Stimulated activated CD4-positive, alpha-beta T cell treated with anti-CD3 and anti-CD28 coated beads, TNF-alpha, amount 100 ng/mL, for 4 hours (primary cell): Measurements from ENCODE around the gene MRPL19.

Experiments
- DNase-seq, 3 experiments: peaks; one replicate each; pipeline ENCODE4 v3.0.0-alpha.2; 2020; ENCODE audit warnings: low read depth in 3 of 3

The MRPL19 gene

GRCh38 chr2:75736276-75736675 lies 89.7 kb downstream of the MRPL19 start:
- no peak for DNase-seq

GRCh38 chr2:75737961-75738360 lies 91.4 kb downstream of the MRPL19 start:
- DNase-seq: no peak
